Brain microvascular endothelial cell (primary cell): ENCODE data around the gene SCUBE3.

ENCODE experiments used
- DNase-seq: peaks from one replicate; pipeline ENCODE4 v3.0.0-alpha.2; 2020
- H3K27ac ChIP-seq: fragments of 250-450 bp; sonication (Bioruptor Pico); 2 replicates; pipeline ENCODE4 v1.5.1; 2020; ENCODE audit warnings: mild to moderate bottlenecking, moderate library complexity
- H3K27me3 ChIP-seq: fragments of 250-450 bp; sonication (Bioruptor Pico); replicated peaks from 2 replicates; pipeline ENCODE4 v1.5.1; 2020; ENCODE audit warnings: mild to moderate bottlenecking
- H3K36me3 ChIP-seq: fragments of 250-450 bp; sonication (Bioruptor Pico); replicated peaks from 2 replicates; pipeline ENCODE4 v1.5.1; 2020; ENCODE audit warnings: mild to moderate bottlenecking
- H3K4me3 ChIP-seq: 2 replicates; pipeline ENCODE4 v1.5.1; 2011; ENCODE audit warnings: low read depth, mild to moderate bottlenecking, control low read depth, low read length, moderate library complexity
- in situ Hi-C: cut with HindIII; loops from 2 replicates; pipeline ENCODE4 v1.10.0; 2017; ENCODE audit warnings: low sequenced_read_pairs, low pct_ligation_motif_present
- TF ChIP-seq, protein P1 (sequence below): IDR thresholded peaks from 2 replicates; pipeline ENCODE4 v1.5.1; 2011; ENCODE audit warnings: low read depth, mild to moderate bottlenecking, moderate library complexity, low read length, control low read depth, inconsistent platforms; ENCODE audit errors: missing control alignments

SCUBE3 gene

DNA sequence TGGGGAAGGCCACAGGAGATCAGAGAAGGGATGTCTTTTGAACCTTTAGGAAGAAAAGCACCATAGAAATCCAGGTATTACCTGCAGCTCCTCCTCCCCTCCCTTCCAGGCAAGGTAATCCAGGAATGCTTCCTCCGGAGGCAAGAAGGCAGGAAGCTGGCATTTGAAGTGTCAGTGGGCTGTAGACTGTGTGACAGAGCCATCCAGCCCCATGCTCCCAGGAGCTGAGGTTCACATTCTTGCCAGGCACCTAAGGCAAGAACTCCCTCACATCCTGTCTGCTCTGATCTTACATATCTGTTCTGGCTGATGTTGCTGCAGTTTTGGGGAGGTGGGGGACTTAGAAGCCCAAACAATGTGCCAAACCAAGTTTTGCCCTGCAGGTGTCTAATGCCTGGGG is 27.8 kb upstream of the SCUBE3 start:
- TF ChIP-seq, protein P1, sequence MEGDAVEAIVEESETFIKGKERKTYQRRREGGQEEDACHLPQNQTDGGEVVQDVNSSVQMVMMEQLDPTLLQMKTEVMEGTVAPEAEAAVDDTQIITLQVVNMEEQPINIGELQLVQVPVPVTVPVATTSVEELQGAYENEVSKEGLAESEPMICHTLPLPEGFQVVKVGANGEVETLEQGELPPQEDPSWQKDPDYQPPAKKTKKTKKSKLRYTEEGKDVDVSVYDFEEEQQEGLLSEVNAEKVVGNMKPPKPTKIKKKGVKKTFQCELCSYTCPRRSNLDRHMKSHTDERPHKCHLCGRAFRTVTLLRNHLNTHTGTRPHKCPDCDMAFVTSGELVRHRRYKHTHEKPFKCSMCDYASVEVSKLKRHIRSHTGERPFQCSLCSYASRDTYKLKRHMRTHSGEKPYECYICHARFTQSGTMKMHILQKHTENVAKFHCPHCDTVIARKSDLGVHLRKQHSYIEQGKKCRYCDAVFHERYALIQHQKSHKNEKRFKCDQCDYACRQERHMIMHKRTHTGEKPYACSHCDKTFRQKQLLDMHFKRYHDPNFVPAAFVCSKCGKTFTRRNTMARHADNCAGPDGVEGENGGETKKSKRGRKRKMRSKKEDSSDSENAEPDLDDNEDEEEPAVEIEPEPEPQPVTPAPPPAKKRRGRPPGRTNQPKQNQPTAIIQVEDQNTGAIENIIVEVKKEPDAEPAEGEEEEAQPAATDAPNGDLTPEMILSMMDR, result no peak
- no peaks in the 10 kb centered on the region for H3K36me3 ChIP-seq
- no peak overlapping the region for H3K4me3 ChIP-seq
- no peak for DNase-seq
- no peak overlapping the region for H3K27ac ChIP-seq
- no peaks in the 10 kb centered on the region for H3K27me3 ChIP-seq
- in situ Hi-C loops, result no loop called here

DNA sequence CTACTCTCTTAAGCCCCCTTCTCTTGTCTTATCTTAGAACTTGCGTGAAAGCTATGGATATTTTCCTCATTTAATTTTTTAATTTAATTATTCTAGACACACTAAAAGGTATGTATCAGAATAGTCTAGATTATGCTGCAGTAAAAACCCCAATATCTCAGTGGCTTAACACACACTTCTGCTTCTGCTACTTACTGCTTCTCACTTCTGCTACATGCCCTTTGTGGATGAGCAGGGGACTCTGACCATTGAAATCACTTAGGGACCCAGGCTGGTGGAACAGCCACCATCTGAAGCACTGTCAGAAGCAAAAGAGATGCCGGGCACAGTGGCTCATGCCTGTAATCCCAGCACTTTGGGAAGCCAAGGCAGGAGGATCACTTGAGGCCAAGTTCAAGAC is 27.2 kb upstream of the SCUBE3 start:
- Histone ChIP-seq H3K27ac (no peak overlapping the region), H3K4me3 (no peak overlapping the region), H3K27me3 (no peaks in the 10 kb centered on the region), H3K36me3 (no peaks in the 10 kb centered on the region)
- DNase-seq, result no peak
- TF ChIP-seq, protein P1, result no peak
- in situ Hi-C loops, result no loop called here

DNA sequence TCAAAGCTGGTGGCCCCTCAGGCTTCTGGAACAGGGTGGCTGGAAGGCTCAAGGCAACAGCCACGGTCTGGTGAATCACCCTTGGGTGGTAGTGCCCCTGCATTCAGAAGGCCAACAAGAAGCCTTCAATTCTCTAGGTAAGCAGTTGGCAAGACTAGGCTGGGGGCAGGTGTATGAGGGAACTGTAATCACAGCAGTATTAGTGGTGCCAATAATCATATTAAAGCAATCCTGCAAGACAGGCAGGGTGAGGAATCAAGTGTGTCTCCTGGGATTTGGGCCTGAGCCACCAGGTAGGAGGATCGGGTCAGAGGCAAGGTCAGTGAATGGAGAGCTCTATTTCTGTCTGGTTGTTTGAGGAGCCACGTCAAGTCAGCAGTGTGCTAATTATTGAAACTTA is 24.9 kb upstream of the SCUBE3 start:
- H3K27ac ChIP-seq, result no peak overlapping the region
- no peak overlapping the region for H3K4me3 ChIP-seq
- no peak for DNase-seq
- no peaks in the 10 kb centered on the region for H3K27me3 ChIP-seq
- TF ChIP-seq, protein P1, result no peak
- H3K36me3 ChIP-seq, result no peaks in the 10 kb centered on the region
- in situ Hi-C loops, result no loop called here

DNA sequence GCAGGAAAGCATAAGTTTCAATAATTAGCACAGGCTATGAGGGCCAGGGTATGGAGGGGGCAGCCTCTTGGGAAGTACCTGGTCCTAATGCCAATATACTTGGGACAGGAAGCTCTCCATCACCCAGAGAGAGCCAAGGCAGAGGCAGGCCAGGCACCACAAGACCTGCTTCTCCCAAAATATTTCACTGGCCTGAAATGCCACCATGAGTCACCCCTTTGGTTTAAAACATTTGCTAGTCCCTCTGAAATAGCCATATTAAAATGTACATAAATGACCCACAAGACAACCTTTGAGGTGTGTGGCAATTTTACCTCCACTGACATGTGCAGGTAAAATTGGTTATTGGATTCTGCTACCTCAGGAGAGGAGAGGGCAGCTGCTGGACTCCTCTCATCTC is 23.4 kb upstream of the SCUBE3 start:
- TF ChIP-seq, protein P1, result no peak
- in situ Hi-C loops, result no loop called here
- Histone ChIP-seq H3K4me3 (no peak overlapping the region), H3K27ac (no peak overlapping the region), H3K36me3 (no peaks in the 10 kb centered on the region), H3K27me3 (no peaks in the 10 kb centered on the region)
- DNase-seq, result no peak

DNA sequence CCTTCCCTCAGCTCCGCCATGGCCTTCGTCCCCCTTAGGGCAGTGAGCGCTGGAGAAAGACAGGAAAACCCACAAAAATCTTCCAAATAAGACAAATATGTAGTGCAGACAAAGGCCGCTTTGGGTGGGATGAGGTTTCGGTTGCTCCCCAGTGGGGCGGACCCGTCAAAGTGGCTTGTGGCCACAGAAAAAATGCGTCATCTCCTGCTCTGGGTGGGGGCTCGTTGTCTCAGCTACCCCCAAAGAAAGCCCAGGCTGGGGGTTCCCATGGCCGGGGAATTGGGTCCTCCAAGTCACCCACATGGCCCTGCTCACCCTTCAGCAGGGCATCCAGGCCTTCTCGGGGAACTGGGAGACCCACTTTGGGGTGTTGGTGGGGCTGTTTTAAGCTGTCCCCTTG is 21.9 kb upstream of the SCUBE3 start:
- Histone ChIP-seq H3K4me3 (no peak overlapping the region), H3K27me3 (no peaks in the 10 kb centered on the region), H3K36me3 (no peaks in the 10 kb centered on the region), H3K27ac (no peak overlapping the region)
- in situ Hi-C loops, result no loop called here
- DNase-seq, result no peak
- TF ChIP-seq, protein P1, result no peak

DNA sequence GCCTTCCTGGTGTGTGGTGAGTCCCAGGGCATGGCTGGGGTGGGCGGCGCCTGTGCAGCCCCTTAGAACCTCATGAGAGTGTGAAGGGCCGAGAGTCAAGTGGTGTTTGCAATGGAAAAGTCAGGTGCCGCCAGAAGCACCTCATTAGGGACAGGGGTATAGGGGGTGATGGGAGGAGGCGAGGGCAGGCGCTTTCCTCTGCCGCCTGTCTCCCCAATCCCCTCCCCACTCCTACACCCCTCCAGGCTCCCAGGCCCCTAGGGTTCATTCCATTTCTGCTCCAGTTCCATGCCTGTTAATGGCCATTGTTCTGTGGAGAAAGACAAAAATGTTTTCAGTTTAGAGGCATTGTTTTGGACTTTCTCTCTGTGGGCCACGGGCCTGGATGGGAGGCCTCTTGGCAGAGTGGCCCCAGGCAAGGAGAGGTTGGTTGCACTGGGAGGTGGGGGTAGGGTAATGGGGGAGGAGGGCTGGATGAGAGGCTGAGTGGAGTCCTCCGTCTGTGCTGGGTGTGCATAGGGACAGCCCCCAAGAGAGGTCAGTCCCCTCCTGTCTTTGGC is 21.4 kb upstream of the SCUBE3 start:
- TF ChIP-seq, protein P1, result no peak
- Histone ChIP-seq H3K36me3 (no peaks in the 10 kb centered on the region), H3K4me3 (no peak overlapping the region), H3K27me3 (no peaks in the 10 kb centered on the region), H3K27ac (no peak overlapping the region)
- in situ Hi-C loops, result no loop called here
- DNase-seq, result no peak
